ENCODE measurements around the gene AK8. TPM values are rescaled to one million over a fixed set of nuclear protein-coding genes. Genes with fewer than 3 reads are reported as not detected.
"Not testable (repeated sequence)": the region's sequence is repeated elsewhere in the genome, so short reads cannot be mapped to it uniquely, and the experiment has no call there.

The AK8 gene
- total RNA-seq, 2 experiments from 2014 or later = 0.21 TPM; not detected in 1

- DNase-seq (peak; percentile 28), ATAC-seq (peak; percentile 68)
- Mint-ChIP-seq H3K27me3 (peaks cover 22% of the 10 kb centered on the region), H3K36me3 (ENCODE audit: low read depth) (no peaks in the 10 kb centered on the region), H3K27ac (peak overlapping the region; percentile 42), H3K9me3 (ENCODE audit: low read depth) (no peaks in the 10 kb centered on the region), H3K4me1 (peaks cover 12% of the 10 kb centered on the region), H3K4me3 (no peak overlapping the region)
- POLR2A ChIA-PET = no interaction called here
- CTCF ChIA-PET = interaction anchor here (2.0 kb wide), 1 partner anchor 11 kb away, joined by 14 read pairs; no protein-coding TSS in a partner anchor
- intact Hi-C loops (cut with DNase I, micrococcal nuclease) = no loop called here
Observed at GRCh38 chr9:132780230-132781007, 97.7 kb downstream of the AK8 start.

DNA sequence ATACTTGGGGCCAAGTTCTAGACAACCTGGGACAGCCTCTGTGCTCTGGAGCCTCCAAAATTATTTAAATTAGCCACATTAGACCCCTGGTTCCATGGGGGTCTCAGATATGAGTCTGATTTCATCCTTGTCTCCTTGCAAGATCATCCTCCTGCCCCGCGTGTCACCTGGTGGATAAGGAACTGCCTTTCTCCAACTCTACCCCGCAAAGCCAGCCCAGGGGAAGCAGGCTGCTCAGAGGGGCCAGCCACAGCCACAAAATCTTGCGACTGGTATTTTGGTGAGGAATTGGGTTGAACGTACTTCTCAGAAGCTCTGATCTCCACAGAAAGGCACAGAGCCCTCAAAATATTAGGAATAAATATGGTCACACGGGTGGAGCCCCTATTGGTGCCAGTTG, 101.2 kb downstream of the AK8 start:
- Mint-ChIP-seq H3K27me3 (peaks cover 13% of the 10 kb centered on the region), H3K27ac (no peak overlapping the region), H3K4me1 (peaks cover 24% of the 10 kb centered on the region), H3K9me3 (ENCODE audit: low read depth) (peaks cover 2% of the 10 kb centered on the region), H3K36me3 (ENCODE audit: low read depth) (peaks cover 2% of the 10 kb centered on the region), H3K4me3 (no peak overlapping the region)
- DNase-seq (no peak), ATAC-seq (no peak)
- intact Hi-C loops (cut with DNase I, micrococcal nuclease) = no loop called here
- ChIA-PET POLR2A (no interaction called here), CTCF (interaction anchor here (0.8 kb wide), 1 partner anchor 9 kb away, joined by 3 read pairs; no protein-coding TSS in a partner anchor)

DNA sequence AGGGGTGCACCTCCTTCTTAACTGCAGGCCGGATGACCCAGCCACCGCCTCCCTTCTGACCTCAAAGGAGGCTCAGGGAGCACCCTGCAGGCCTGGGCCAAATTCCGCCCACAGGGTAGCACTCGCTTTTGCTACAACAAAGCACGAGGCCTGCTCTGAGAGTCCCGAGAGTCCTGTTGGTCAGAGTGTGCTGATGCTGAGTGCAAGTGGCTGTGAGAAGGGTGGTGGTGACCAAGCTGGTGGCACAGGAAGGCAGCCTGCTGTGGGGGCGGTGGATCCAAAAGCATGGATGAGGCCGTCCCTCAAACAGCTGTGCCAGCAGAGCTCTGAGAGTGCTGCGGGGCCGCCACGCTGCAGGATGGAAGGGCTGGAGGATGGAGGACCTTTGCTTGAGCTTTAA, 101.8 kb downstream of the AK8 start:
- peaks cover 24% of the 10 kb centered on the region for H3K4me1 Mint-ChIP-seq
- H3K9me3 Mint-ChIP-seq (ENCODE audit: low read depth) = peaks cover 7% of the 10 kb centered on the region
- no peak overlapping the region for H3K4me3 Mint-ChIP-seq
- CTCF ChIA-PET = interaction anchor here (0.8 kb wide), 1 partner anchor 9 kb away, joined by 3 read pairs; no protein-coding TSS in a partner anchor
- peaks cover 6% of the 10 kb centered on the region for H3K36me3 Mint-ChIP-seq (ENCODE audit: low read depth)
- intact Hi-C loops (cut with DNase I, micrococcal nuclease) = no loop called here
- peaks cover 10% of the 10 kb centered on the region for H3K27me3 Mint-ChIP-seq
- no peak for ATAC-seq
- no peak overlapping the region for H3K27ac Mint-ChIP-seq
- DNase-seq = no peak
- POLR2A ChIA-PET = no interaction called here

DNA sequence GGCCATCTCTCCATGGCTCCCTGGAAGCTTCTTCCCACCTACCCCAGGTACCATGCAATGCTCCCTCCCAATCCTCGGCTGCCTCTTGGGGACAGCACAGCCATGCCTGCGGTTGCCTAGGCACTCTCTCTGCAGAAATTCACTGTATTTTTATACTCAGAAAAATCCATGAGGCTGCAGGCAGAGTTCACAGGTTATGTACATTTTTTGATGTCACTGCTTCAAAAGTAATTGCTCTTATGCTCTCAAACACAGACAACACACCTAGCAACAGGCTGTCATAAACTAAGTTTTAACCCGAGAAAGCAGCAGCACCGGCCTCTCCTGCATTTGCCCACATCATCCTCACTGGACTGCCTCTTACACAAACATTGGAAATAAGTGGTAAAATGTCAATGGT, 102.4 kb downstream of the AK8 start:
- Mint-ChIP-seq H3K36me3 (ENCODE audit: low read depth) (peaks cover 6% of the 10 kb centered on the region), H3K27me3 (peaks cover 9% of the 10 kb centered on the region)
- POLR2A ChIA-PET = no interaction called here

GRCh38 chr9:132774886-132775285, 103.2 kb downstream of the AK8 start:
- Mint-ChIP-seq H3K27ac (no peak overlapping the region), H3K36me3 (ENCODE audit: low read depth) (peaks cover 6% of the 10 kb centered on the region), H3K9me3 (ENCODE audit: low read depth) (peaks cover 7% of the 10 kb centered on the region), H3K4me1 (peaks cover 15% of the 10 kb centered on the region), H3K27me3 (peaks cover 5% of the 10 kb centered on the region), H3K4me3 (no peak overlapping the region)
- ATAC-seq (no peak), DNase-seq (no peak)
- intact Hi-C loops (cut with DNase I, micrococcal nuclease) = no loop called here
- ChIA-PET CTCF (no interaction called here), POLR2A (no interaction called here)

More for the DNA sequence above, 102.4 kb downstream of the AK8 start:
- CTCF ChIA-PET = no interaction called here
- ATAC-seq = no peak
- no peak overlapping the region for H3K4me3 Mint-ChIP-seq
- no peak for DNase-seq
- peaks cover 7% of the 10 kb centered on the region for H3K9me3 Mint-ChIP-seq (ENCODE audit: low read depth)
- no peak overlapping the region for H3K27ac Mint-ChIP-seq
- peaks cover 23% of the 10 kb centered on the region for H3K4me1 Mint-ChIP-seq
- intact Hi-C loops (cut with DNase I, micrococcal nuclease) = no loop called here

GRCh38 chr9:132773764-132774339, 104.2 kb downstream of the AK8 start:
- peaks cover 6% of the 10 kb centered on the region for H3K36me3 Mint-ChIP-seq (ENCODE audit: low read depth)
- ChIA-PET POLR2A (no interaction called here), CTCF (no interaction called here)
- no peak overlapping the region for H3K27ac Mint-ChIP-seq
- intact Hi-C loops (cut with DNase I, micrococcal nuclease) = no loop called here
- ATAC-seq (no peak), DNase-seq (no peak)
- H3K4me1 Mint-ChIP-seq = peaks cover 13% of the 10 kb centered on the region
- H3K4me3 Mint-ChIP-seq = no peak overlapping the region
- no peaks in the 10 kb centered on the region for H3K27me3 Mint-ChIP-seq
- peaks cover 7% of the 10 kb centered on the region for H3K9me3 Mint-ChIP-seq (ENCODE audit: low read depth)

GRCh38 chr9:132773093-132773492, 105.0 kb downstream of the AK8 start:
- DNase-seq = no peak
- CTCF ChIA-PET = interaction anchor here (1.0 to 1.1 kb wide), 2 partner anchors 33 to 104 kb away, joined by 3 to 4 read pairs; partner anchors contain the start of gene DDX31
- intact Hi-C loops (cut with DNase I, micrococcal nuclease) = no loop called here
- POLR2A ChIA-PET = no interaction called here
- Mint-ChIP-seq H3K4me3 (no peak overlapping the region), H3K9me3 (ENCODE audit: low read depth) (peaks cover 7% of the 10 kb centered on the region), H3K36me3 (ENCODE audit: low read depth) (peaks cover 6% of the 10 kb centered on the region), H3K27ac (no peak overlapping the region), H3K4me1 (peaks cover 16% of the 10 kb centered on the region), H3K27me3 (no peaks in the 10 kb centered on the region)
- no peak for ATAC-seq

DNA sequence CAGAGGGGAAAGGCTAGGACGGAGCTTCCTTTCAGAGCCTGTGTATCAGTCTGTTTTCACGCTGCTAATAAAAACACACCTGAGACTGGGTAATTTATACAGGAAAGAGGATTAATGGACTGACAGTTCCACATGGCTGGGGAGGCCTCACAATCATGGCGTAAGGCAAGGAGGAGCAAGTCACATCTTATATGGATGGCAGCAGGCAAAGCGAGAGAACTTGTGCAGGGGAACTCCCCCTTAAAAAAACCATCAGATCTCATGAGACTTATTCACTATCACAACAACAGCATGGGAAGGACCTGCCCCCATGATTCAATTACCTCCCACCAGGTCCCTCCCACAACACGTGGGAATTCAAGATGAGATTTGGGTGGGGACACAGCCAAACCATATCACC, 106.3 kb downstream of the AK8 start:
- H3K4me3 Mint-ChIP-seq; H3K36me3 Mint-ChIP-seq (ENCODE audit: low read depth); H3K9me3 Mint-ChIP-seq (ENCODE audit: low read depth); H3K27ac Mint-ChIP-seq; DNase-seq; POLR2A ChIA-PET; ATAC-seq; H3K27me3 Mint-ChIP-seq: not testable (repeated sequence)
- H3K4me1 Mint-ChIP-seq = peaks cover 16% of the 10 kb centered on the region
- CTCF ChIA-PET = interaction anchor here (1.0 kb wide), 1 partner anchor 35 kb away, joined by 3 read pairs; no protein-coding TSS in a partner anchor
- intact Hi-C loops (cut with DNase I, micrococcal nuclease) = loop anchor here in 1 of 2 experiments (2.0 kb wide), 1 partner anchor 417 kb away; the partner anchor contains the start of gene SETX

DNA sequence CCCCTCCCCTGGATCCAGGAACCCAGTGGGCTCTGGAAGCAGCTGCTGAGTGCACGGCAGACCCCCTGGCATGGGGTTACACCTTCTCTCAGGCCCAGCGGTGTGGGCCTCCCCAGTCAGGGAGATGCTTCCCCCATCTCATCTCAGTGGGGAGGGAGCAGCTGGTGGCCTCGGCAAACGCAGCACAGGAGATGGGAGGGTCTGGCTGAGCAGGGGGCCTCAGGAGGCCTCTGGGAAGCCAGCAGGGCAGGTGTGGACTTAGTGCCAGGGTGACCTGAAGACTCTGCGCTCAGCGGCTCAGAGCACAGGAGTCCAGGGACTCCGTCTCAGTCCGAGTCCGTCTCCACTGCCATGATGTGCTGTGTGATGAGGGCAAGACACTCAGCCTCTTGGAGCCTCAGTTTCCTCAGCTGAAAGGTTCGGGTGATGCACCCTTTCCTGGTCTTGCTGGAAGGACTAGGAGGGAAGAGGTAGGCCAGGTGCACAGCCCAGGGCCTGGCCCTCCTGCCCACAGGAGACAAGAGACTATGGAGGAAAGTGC, 107.2 kb downstream of the AK8 start:
- ATAC-seq (no peak), DNase-seq (peak; percentile 9)
- H3K36me3 Mint-ChIP-seq (ENCODE audit: low read depth) = peaks cover 6% of the 10 kb centered on the region
- H3K4me1 Mint-ChIP-seq = peaks cover 16% of the 10 kb centered on the region
- H3K4me3 Mint-ChIP-seq = peak overlapping the region; percentile 85
- no peaks in the 10 kb centered on the region for H3K27me3 Mint-ChIP-seq
- ChIA-PET POLR2A (interaction anchor here (0.5 kb wide), 1 partner anchor 644 kb away, joined by 8 read pairs; no protein-coding TSS in a partner anchor), CTCF (interaction anchor here (1.1 to 2.1 kb wide), 3 partner anchors 12 to 101 kb away, joined by 3 to 5 read pairs (median 5); partner anchors contain the start of gene DDX31)
- intact Hi-C loops (cut with DNase I, micrococcal nuclease) = loop anchor here in 1 of 2 experiments (2.0 kb wide), 1 partner anchor 416 kb away; the partner anchor contains the start of gene SETX
- peaks cover 7% of the 10 kb centered on the region for H3K9me3 Mint-ChIP-seq (ENCODE audit: low read depth)
- H3K27ac Mint-ChIP-seq = peak overlapping the region; percentile 59

DNA sequence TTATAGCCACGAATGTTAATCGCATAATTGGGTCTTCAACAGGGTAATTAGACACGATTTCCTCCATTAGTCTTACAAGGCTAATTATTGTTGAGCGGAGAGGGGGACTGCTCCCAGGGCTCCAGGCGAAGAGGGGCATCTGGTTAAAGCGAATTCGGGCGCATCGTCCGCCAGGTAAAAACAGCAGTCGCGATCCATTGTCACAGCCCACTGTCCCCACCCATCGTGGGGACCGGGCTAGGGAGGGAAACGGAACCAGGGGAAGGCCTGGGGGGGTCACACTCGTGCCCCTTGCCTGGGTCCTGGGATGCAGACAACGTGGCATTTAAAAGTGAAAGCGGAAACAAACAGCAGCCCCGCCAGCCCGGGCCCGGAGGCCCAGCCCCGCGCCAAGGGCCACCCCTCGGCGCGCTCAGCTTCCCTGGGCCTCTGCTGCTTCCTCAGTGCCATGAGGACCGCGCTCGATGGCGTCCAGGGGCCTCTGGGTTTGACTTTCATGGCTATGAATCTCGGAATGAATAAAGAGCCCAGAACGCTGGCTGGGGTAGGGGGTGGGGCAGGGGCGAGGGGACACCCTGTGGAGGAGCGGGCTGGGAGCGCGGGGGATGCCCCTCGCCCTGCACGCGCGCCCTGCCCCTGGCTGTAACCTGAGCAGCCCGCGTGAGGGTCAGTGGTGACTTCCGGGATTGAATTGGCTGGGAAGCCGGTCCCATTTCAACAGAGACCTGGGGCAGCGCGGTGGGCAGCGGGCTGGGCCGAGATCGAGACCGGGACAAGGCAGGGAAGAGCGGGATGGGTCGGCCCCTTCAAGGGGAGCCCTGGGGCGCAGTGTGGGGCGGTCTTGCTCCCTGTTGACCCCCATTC, 107.9 kb downstream of the AK8 start:
- POLR2A ChIA-PET = interaction anchor here (0.5 kb wide), 1 partner anchor 644 kb away, joined by 8 read pairs; no protein-coding TSS in a partner anchor
- Mint-ChIP-seq H3K27me3 (no peaks in the 10 kb centered on the region), H3K9me3 (ENCODE audit: low read depth) (peaks cover 7% of the 10 kb centered on the region), H3K27ac (peak overlapping the region; percentile 94), H3K4me1 (peaks cover 16% of the 10 kb centered on the region), H3K4me3 (peak overlapping the region; percentile 85), H3K36me3 (ENCODE audit: low read depth) (peaks cover 6% of the 10 kb centered on the region)
- CTCF ChIA-PET = interaction anchor here (0.8 to 2.1 kb wide), 8 partner anchors 10 to 110 kb away, joined by 3 to 14 read pairs (median 4); partner anchors contain the start of gene DDX31
- ATAC-seq (peak; percentile 80), DNase-seq (peak; percentile 82)
- intact Hi-C loops (cut with DNase I, micrococcal nuclease) = loop anchor here in 1 of 2 experiments (1.0 to 2.0 kb wide), 3 partner anchors 100 to 415 kb away; partner anchors contain the start of genes GTF3C4, SETX and TSC1
